Activated gamma-delta T cell treated with Interleukin-2 at 50 U/mL for 16 hours (primary cell): Measurements from ENCODE around the gene PDE8B.
"Not testable (repeated sequence)": the region's sequence is repeated elsewhere in the genome, so short reads cannot be mapped to it uniquely, and the experiment has no call there.

Experiments used
- DNase-seq: peaks from one replicate; pipeline ENCODE4 v3.0.0-alpha.2; 2020

The PDE8B gene

DNA sequence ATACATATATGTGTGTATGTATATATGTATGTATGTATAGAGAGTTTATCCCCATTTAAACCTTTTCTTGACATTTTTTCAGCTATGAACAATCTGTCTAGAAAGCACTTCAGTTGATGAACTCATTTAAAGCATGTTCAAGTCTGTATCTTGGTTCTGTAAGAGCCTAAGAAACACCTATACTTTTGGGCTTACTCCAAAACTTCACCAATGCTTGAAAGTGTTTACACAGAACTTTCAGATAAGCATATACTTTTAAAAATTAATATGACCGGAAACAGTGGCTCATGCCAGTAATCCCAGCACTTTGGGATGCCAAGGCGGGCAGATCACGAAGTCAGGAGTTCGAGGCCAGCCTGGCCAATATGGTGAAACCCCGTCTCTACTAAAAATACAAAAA is 250.8 kb downstream of the PDE8B start:
- DNase-seq: no peak

GRCh38 chr5:77463905-77464304 is 253.4 kb downstream of the PDE8B start:
- DNase-seq: no peak

DNA sequence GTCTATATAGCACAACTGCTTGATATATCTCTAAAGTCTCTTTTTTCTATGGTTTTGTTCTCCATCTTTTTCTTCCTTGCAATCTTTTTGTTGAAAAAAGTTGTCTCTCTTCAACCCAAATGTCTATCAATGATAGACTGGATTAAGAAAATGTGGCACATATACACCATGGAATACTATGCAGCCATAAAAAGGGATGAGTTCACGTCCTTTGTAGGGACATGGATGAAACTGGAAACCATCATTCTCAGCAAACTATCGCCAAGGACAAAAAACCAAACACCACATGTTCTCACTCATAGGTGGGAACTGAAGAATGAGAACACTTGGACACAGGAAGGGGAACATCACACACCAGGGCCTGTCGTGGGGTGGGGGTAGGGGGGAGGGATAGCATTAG is 258.4 kb downstream of the PDE8B start:
- DNase-seq: not testable (repeated sequence)

DNA sequence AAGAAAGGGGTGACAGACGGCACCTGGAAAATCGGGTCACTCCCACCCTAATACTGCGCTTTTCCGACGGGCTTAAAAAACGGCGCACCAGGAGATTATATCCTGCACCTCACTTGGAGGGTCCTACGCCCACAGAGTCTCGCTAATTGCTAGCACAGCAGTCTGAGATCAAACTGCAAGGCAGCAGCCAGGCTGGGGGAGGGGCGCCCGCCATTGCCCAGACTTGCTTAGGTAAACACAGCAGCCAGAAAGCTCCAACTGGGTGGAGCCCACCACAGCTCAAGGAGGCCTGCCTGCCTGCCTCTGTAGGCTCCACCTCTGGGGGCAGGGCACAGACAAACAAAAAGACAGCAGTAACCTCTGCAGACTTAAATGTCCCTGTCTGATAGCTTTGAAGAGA is 264.6 kb downstream of the PDE8B start:
- DNase-seq: not testable (repeated sequence)
